ENCODE measurements around the gene CTAGE9. TPM values are rescaled to one million over a fixed set of nuclear protein-coding genes. Genes with fewer than 3 reads are reported as not detected.
A peak's percentile ranks its signal among the peaks of the same experiment; 100 is the strongest.
"Not testable (repeated sequence)": the region's sequence is repeated elsewhere in the genome, so short reads cannot be mapped to it uniquely, and the experiment has no call there.

CTAGE9 gene, protein sequence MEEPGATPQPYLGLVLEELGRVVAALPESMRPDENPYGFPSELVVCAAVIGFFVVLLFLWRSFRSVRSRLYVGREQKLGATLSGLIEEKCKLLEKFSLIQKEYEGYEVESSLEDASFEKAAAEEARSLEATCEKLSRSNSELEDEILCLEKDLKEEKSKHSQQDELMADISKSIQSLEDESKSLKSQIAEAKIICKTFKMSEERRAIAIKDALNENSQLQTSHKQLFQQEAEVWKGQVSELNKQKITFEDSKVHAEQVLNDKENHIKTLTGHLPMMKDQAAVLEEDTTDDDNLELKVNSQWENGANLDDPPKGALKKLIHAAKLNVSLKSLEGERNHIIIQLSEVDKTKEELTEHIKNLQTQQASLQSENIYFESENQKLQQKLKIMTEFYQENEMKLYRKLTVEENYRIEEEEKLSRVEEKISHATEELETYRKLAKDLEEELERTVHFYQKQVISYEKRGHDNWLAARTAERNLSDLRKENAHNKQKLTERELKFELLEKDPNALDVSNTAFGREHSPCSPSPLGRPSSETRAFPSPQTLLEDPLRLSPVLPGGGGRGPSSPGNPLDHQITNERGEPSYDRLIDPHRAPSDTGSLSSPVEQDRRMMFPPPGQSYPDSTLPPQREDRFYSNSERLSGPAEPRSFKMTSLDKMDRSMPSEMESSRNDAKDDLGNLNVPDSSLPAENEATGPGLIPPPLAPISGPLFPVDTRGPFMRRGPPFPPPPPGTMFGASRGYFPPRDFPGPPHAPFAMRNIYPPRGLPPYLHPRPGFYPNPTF
- total RNA-seq = not detected
- long read RNA-seq, donor 1 = 0 reads
- long read RNA-seq, donor 2 = 0 reads

DNA sequence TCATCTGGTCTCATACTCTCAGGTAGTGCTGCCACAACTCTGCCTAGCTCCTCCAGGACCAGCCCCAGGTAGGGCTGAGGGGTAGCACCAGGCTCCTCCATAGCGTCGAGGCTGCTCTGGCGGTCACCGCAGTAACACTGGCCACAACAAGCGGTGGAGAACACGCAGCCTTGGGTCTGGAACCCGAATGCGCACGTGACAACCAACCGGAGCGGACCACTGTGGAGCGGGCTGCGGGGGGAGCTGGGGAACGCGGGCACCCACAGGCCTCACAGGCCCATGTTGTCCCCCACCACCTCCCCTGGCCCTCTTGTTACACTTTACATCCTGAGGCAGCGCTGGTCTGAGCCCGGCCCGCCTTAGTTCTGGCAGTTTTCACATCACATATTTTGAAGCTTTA lies at the start of gene CTAGE9:
Gene CTAGE9, minus strand, starts transcription at position 101 of the 400 bp plus-strand sequence. Its CDS starts 0 bp downstream, at position 101.
- intact Hi-C loops (cut with DNase I, micrococcal nuclease); H3K36me3 ChIP-seq (ENCODE audit: low read depth); H3K9me3 ChIP-seq; DNase-seq; H3K4me3 ChIP-seq; ATAC-seq; H3K4me1 ChIP-seq (ENCODE audit: low read depth): not testable (repeated sequence)

DNA sequence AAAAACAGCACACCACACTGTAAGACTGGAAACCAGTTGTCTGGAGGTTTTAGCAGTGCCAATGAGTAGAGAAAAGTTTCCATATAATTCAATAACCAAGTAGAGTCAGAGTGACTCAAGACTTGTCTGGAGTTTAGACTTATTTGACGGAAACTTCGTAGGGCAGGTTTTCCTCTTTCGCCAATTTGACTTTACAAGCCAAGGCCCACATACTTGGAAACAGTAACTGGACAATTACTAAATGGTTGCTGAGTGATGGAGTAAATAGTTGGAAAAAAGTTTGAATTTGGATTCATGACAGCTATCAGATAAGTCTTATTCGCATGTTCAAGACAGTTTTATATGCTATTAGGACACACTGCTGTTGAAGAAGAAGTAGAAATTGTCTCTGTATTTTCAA lies 48.1 kb upstream of the CTAGE9 start:
- TF ChIP-seq, protein P1, sequence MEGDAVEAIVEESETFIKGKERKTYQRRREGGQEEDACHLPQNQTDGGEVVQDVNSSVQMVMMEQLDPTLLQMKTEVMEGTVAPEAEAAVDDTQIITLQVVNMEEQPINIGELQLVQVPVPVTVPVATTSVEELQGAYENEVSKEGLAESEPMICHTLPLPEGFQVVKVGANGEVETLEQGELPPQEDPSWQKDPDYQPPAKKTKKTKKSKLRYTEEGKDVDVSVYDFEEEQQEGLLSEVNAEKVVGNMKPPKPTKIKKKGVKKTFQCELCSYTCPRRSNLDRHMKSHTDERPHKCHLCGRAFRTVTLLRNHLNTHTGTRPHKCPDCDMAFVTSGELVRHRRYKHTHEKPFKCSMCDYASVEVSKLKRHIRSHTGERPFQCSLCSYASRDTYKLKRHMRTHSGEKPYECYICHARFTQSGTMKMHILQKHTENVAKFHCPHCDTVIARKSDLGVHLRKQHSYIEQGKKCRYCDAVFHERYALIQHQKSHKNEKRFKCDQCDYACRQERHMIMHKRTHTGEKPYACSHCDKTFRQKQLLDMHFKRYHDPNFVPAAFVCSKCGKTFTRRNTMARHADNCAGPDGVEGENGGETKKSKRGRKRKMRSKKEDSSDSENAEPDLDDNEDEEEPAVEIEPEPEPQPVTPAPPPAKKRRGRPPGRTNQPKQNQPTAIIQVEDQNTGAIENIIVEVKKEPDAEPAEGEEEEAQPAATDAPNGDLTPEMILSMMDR (IDR thresholded peaks at IDR 0.05) = no peak
- intact Hi-C loops (cut with DNase I, micrococcal nuclease) = no loop called here
- DNase-seq (no peak), ATAC-seq (no peak)
- H3K4me1 ChIP-seq (ENCODE audit: low read depth) = no peaks in the 10 kb centered on the region
- H3K4me3 ChIP-seq = no peak overlapping the region
- no peaks in the 10 kb centered on the region for H3K9me3 ChIP-seq
- no peaks in the 10 kb centered on the region for H3K36me3 ChIP-seq (ENCODE audit: low read depth)

DNA sequence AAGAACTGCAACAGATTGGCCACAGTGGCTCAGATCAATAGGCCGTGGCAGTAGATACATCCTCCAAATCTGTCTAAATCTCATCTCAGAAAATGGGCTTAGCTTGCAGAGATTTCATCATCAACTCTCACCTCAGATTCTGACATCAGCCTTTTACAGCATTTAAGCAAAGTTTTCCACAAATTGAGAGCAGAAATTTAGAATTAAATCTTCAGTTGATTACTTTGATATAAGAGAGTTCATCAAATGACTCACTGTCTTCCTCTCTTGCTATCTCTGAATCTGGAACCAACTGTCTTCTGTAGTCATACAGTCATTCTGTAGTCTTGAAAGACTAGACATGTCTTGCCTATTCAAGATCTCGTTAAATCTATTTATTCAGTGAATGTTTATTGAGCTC lies 45.2 kb upstream of the CTAGE9 start:
- H3K36me3 ChIP-seq (ENCODE audit: low read depth) = no peaks in the 10 kb centered on the region
- H3K4me3 ChIP-seq = no peak overlapping the region
- no peak for DNase-seq
- H3K9me3 ChIP-seq = no peaks in the 10 kb centered on the region
- no peak for ATAC-seq
- no peaks in the 10 kb centered on the region for H3K4me1 ChIP-seq (ENCODE audit: low read depth)
- TF ChIP-seq, protein P1 (IDR thresholded peaks at IDR 0.05) = no peak
- intact Hi-C loops (cut with DNase I, micrococcal nuclease) = no loop called here

DNA sequence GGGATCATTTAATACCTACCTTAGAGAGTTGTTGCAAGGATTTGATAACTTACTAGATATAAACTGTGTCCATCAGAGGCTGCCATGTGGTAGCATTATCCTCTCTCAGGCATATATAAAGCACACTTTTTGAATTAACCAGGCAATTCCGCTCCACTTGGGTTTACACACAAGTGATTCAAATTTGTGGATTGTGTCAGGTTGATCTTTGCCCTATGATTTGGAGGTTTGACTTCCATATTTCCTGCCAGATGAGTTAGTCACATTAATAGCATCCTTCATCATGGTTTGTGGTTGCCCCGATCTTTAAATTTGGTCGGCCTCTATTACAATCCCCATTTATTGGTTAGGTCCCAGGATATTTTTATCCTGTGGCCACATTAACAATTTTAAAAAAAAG lies 44.8 kb upstream of the CTAGE9 start:
- TF ChIP-seq, protein P1 (IDR thresholded peaks at IDR 0.05) = no peak
- H3K4me3 ChIP-seq = no peak overlapping the region
- H3K9me3 ChIP-seq = no peaks in the 10 kb centered on the region
- intact Hi-C loops (cut with DNase I, micrococcal nuclease) = no loop called here
- ATAC-seq = no peak
- H3K36me3 ChIP-seq (ENCODE audit: low read depth) = no peaks in the 10 kb centered on the region
- no peak for DNase-seq
- H3K4me1 ChIP-seq (ENCODE audit: low read depth) = no peaks in the 10 kb centered on the region

DNA sequence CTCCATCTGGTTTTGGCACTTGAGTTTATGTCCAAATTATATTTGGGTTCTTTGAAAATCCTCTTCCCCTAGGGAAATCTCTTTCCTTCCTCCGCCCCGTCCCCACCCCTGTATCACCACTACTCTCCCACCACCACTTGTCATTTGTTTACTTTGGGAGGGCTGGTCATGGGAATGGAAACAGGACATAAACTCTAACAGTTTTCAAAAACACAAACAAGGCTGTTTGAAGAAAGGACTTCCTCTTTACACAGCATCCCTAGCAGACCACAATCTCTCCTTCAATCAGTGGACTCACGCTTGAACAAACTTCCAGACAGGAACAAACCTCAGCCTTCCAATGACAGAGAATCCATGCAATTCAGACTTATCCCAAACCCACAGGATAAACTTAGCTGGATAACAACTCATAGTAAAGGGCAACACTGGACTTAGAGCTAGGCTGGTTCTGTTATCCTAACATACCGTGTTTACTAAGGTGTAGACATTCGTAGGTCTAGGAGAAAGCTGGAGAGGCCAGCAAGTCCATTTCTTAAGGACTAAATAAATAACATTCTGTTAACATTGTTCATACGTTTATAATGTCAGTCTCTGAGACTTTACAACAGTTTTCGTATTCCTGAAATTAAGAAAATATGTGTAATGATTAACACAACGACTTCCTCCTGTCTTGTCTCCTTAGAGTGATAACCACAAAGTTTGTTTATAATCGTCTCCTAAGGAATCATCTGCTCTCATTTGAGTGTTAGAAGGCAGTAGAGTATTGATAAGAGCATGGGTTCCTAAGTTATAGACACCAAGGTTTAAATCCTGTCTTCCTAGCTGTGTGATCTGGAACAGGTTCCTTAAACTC lies 44.1 kb upstream of the CTAGE9 start:
- H3K36me3 ChIP-seq (ENCODE audit: low read depth) = no peaks in the 10 kb centered on the region
- intact Hi-C loops (cut with DNase I, micrococcal nuclease) = no loop called here
- no peak overlapping the region for H3K4me3 ChIP-seq
- DNase-seq (no peak), ATAC-seq (peak; percentile 21)
- no peaks in the 10 kb centered on the region for H3K4me1 ChIP-seq (ENCODE audit: low read depth)
- H3K9me3 ChIP-seq = no peaks in the 10 kb centered on the region
- TF ChIP-seq, protein P1 (IDR thresholded peaks at IDR 0.05) = no peak

Data from mucosa of descending colon (tissue), 3 donors.